ENCODE results near the gene CABP2. TPM values are rescaled to one million over a fixed set of nuclear protein-coding genes. Genes with fewer than 3 reads are reported as not detected.
"Not testable (repeated sequence)": the region's sequence is repeated elsewhere in the genome, so short reads cannot be mapped to it uniquely, and the experiment has no call there.

Gene CABP2
- total and polyA plus RNA-seq, 2 donors, result not detected

DNA sequence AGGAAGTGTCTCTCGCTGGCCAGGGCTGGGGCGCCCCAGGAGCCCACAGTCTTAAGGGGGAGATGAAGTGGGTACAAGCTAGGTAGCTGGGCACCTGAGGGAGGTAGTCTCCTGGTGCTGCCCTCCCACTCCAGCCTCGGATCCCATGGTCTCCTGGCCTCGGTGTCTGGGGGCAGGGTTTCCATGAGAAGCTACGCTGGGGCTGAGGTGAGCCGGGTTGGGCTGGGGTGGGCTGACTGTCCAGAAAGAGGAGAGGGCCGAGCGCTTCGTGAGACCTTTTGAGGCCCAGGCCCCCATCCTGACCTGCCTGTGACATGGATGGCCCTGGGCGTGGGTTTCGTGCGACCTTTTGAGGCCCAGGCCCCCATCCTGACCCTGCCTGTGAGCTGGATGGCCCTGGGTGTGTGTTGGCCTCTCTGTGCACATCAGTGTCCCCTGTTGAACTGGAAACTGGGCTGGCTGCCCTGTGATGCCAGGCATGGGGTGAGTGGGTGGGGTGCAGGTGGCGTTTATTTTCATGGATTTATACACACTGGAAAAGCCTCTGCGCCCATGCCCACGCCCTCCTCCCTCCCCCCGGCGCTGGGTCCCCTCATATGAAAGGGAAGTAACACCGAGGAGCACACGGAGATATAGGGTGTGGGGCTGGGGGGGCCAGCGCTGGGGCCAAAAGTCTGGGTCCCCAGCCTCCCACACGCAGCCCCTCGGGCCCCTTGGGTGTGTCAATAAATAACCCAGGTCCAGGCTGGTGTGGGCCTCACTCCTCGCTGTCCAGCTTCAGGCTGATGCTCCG lies 31.8 kb downstream of the CABP2 start:
- no peak overlapping the region for H3K4me3 ChIP-seq (ENCODE audit: low read depth, low read length)
- H3K4me1 ChIP-seq (ENCODE audit: insufficient read depth), result no peaks in the 10 kb centered on the region
- no peak overlapping the region for H3K27ac ChIP-seq (ENCODE audit: low read depth)
- H3K36me3 ChIP-seq (ENCODE audit: insufficient read depth), result peaks cover 5% of the 10 kb centered on the region
- WGBS, result 82% methylated on average over 24 of the region's 24 CpGs
- no peak for DNase-seq (ENCODE audit: extremely low spot score)

- Histone ChIP-seq H3K4me3 (ENCODE audit: low read depth, low read length) (no peak overlapping the region), H3K27ac (ENCODE audit: low read depth) (no peak overlapping the region), H3K36me3 (ENCODE audit: insufficient read depth) (peaks cover 5% of the 10 kb centered on the region), H3K4me1 (ENCODE audit: insufficient read depth) (no peaks in the 10 kb centered on the region)
- WGBS, result 78% methylated on average over 15 of the region's 15 CpGs
- DNase-seq (ENCODE audit: extremely low spot score), result no peak
Observed at GRCh38 chr11:67490727-67491065, 32.5 kb downstream of the CABP2 start.

- Histone ChIP-seq H3K4me1 (ENCODE audit: insufficient read depth) (no peaks in the 10 kb centered on the region), H3K36me3 (ENCODE audit: insufficient read depth) (peaks cover 5% of the 10 kb centered on the region), H3K27ac (ENCODE audit: low read depth) (no peak overlapping the region), H3K4me3 (ENCODE audit: low read depth, low read length) (no peak overlapping the region)
- DNase-seq (ENCODE audit: extremely low spot score), result no peak
- 86% methylated on average over 23 of the region's 23 CpGs for WGBS
Observed at GRCh38 chr11:67489885-67490726, 33.1 kb downstream of the CABP2 start.

DNA sequence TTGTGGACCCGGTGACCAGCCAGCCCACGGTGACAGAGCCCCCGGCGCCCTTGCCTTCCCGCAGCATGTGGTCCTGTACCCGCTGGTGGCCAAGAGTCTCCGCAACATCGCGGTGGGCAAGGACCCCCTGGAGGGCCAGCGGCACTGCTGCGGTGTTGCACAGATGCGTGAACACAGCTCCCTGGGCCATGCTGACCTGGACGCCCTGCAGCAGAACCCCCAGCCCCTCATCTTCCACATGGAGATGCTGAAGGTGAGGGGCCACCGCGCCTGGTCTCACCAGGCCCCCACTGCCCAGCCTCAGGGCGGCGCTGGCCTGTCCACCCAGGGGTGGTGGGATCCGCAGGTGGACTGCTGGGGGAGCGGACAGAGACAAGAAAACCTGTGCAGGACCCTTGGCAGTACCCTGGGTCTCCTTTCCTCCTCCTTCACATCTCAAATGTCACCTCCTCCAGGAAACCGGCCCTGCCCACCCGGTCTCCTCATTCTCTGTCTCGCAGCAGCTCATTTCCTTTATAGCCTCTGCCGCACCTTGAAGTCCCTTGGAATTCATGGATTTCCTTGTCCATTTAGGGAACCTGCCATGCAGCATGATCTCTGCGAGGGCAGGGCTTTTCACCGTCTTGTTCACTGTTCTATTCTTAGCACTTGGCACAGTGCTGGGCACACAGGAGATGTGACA lies 33.9 kb downstream of the CABP2 start:
- DNase-seq (ENCODE audit: extremely low spot score), result no peak
- 88% methylated on average over 25 of the region's 25 CpGs for WGBS
- Histone ChIP-seq H3K27ac (ENCODE audit: low read depth) (no peak overlapping the region), H3K4me3 (ENCODE audit: low read depth, low read length) (no peak overlapping the region), H3K4me1 (ENCODE audit: insufficient read depth) (no peaks in the 10 kb centered on the region), H3K36me3 (ENCODE audit: insufficient read depth) (peaks cover 5% of the 10 kb centered on the region)

- H3K4me3 ChIP-seq (ENCODE audit: low read depth, low read length), result no peak overlapping the region
- DNase-seq (ENCODE audit: extremely low spot score), result no peak
- no peak overlapping the region for H3K27ac ChIP-seq (ENCODE audit: low read depth)
- no peaks in the 10 kb centered on the region for H3K36me3 ChIP-seq (ENCODE audit: insufficient read depth)
- H3K4me1 ChIP-seq (ENCODE audit: insufficient read depth), result no peaks in the 10 kb centered on the region
- WGBS, result 88% methylated on average over 20 of the region's 20 CpGs
Observed at GRCh38 chr11:67486481-67487195, 36.6 kb downstream of the CABP2 start.

DNA sequence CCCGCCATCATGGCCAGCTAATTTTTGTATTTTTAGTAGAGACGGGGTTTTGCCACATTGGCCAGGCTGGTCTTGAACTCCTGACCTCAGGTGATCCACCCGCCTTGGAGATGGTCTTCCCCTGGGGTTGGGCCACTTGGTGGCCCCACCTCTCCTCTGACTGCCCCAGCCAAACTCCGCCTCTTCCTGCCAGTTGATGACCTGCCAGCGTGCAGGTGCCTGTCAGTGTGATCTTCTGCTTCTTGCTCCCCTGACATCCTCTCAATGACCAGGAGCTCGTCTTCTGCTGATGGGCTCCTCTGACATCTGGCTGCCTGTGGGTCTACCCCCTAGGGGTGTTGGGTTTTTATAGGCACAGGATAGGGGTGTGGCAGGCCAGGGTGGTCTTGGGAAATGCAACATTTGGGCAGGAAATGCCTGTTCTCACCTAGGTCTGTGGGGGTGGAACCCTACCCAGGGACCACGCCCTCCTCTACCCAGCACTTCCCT lies 37.3 kb downstream of the CABP2 start:
- DNase-seq (ENCODE audit: extremely low spot score); H3K4me3 ChIP-seq (ENCODE audit: low read depth, low read length); H3K36me3 ChIP-seq (ENCODE audit: insufficient read depth); H3K27ac ChIP-seq (ENCODE audit: low read depth); H3K4me1 ChIP-seq (ENCODE audit: insufficient read depth): not testable (repeated sequence)
- WGBS, result 80% methylated on average over 7 of the region's 7 CpGs

DNA sequence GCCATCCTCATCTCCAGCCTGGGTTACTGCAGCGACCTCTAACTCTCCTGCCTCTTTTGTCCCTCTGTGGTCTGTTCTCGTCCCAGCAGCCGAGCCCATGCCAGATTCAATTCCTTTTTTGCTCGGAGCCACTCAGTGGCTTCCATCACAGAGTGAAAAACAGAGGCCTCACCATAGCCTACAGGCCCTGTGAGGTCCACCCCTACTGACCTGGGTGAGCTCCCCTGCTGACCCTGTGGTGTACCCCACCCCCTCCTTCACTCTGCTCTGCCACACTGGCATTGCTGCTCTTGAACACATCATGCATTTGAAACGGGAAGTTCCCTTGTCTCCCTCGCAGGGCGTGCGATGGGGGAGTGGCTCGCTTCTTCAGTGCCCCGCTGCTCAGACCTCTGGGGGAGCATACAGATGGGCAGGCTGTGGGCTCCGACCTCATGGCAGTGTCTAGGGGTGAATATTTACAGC lies 38.4 kb downstream of the CABP2 start:
- Histone ChIP-seq H3K4me3 (ENCODE audit: low read depth, low read length) (no peak overlapping the region), H3K36me3 (ENCODE audit: insufficient read depth) (no peaks in the 10 kb centered on the region), H3K27ac (ENCODE audit: low read depth) (no peak overlapping the region), H3K4me1 (ENCODE audit: insufficient read depth) (no peaks in the 10 kb centered on the region)
- WGBS, result 70% methylated on average over 11 of the region's 11 CpGs
- no peak for DNase-seq (ENCODE audit: extremely low spot score)

DNA sequence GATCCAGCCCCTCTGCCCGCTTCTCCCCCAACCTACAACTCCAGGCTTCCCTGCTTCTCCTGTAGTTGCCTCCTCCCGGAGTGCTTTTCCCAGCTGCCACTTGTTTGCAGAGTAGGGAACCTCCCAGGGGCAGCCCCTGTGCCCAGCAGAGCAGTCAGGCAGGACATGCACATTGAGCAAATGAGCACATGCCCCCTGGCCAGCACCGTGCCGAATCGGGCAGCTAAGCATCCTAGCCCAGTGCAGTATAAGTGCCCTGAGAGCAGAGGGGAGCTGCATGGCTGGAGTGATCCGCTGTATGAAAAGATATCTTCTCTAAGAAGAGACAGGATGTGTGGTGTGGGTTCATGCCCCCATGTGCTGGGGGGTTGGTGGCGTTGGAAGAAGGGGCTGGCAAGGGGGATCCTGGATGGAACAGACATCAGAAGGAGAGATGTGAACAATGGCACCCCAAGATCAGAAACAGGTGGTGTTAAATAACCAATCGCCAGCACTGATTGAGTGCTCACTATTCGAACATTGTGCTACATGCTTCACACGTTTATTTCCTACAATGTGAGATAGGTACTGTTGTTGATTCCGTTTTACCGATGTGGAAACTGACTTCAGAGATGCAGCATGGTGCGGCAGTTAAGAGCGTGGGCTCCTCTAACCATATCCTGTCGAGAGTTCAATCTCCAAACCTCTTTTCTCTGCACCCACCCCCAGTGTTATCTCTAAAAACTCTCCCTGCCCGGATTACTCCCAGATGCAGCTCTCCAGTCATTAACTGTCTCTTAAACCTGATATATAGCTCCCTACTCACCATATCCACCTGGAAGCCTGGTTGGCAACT lies 39.2 kb downstream of the CABP2 start:
- WGBS, result 83% methylated on average over 16 of the region's 16 CpGs
- DNase-seq (ENCODE audit: extremely low spot score), result no peak
- Histone ChIP-seq H3K4me1 (ENCODE audit: insufficient read depth) (no peaks in the 10 kb centered on the region), H3K4me3 (ENCODE audit: low read depth, low read length) (peak overlapping the region; percentile 32), H3K36me3 (ENCODE audit: insufficient read depth) (no peaks in the 10 kb centered on the region), H3K27ac (ENCODE audit: low read depth) (no peak overlapping the region)

DNA sequence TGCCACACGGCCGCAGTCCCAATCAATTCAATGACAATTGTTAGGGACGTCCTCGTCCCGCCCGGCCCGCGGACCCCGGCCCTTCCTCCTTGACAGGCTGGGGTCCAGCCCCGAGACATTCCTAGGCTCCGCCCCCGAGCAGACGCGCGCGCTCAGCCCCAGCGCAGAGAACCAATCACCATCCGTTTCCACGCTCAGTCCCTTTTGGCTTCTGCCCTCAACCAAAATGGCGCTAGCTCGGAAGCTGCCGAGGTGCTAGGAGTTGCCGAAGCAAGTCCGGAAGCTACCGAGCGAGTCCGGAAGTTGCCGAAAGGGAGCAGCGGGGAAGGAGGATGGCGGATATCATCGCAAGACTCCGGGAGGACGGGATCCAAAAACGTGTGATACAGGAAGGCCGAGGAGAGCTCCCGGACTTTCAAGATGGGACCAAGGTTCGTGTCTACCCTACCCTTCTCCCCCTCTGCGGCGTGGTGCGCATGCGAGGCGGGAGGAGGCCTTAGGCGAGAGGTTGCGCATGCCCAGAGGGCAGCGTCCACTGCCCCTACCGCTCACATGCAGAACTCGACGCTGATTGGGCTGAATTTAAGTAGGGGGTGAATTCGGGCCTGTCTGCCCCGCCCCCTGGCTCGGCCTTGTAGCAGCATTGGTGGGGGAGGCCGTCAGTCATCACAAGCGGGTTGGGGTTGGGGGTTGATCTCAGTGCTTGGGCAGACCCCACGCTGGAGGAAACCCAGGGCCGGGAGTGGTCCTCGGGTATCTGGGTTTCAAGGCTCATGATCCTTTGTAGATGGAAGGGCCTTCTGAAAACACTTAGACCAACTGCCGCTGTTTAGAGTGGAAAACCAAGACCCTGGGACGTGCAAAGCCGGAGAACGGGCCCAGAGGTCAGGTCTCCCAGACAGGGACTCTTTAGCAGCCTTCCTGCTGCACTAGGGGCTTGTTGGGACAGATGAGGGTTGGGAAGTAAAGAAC lies 40.1 kb downstream of the CABP2 start, which contains the start of gene AIP:
Gene AIP, plus strand, starts transcription at position 200 of the 972 bp plus-strand sequence. Its CDS starts 133 bp downstream, at position 333.
- Histone ChIP-seq H3K27ac (ENCODE audit: low read depth) (peak within 1 kb of the TSS; percentile 65), H3K4me3 (ENCODE audit: low read depth, low read length) (peak within 1 kb of the TSS; percentile 32), H3K4me1 (ENCODE audit: insufficient read depth) (no peaks in the 10 kb centered on the region), H3K36me3 (ENCODE audit: insufficient read depth) (no peaks in the 10 kb centered on the region)
- DNase-seq (ENCODE audit: extremely low spot score), result peak; percentile 98
- WGBS, result 8% methylated on average over 60 of the region's 60 CpGs

DNA sequence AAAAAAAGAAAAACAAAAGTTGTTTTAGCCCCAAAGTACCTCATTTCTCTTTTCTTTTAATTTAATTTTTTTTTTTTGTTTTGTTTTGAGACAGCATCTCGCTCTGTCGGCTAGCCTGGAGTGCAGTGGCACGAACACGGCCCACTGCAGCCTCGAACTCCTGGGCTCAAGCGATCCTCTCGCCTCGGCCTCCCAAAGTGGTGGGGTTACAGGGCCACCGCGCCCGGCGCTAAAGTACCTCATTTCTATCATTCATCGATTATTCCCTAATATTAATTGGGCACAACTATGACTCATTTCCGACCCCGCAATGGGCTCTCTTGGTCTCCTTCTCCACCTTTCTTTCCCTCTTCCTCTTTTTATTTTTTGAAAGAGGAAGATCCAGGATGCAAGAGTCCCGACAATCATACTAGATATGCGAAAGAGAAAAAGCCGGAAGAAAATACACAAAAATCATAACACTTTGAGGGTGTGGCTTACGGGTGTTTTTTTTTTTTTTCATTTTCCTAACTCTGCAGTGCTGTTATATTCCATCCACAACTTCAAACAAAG lies 40.9 kb downstream of the CABP2 start:
- DNase-seq (ENCODE audit: extremely low spot score), result no peak
- H3K4me1 ChIP-seq (ENCODE audit: insufficient read depth), result no peaks in the 10 kb centered on the region
- H3K36me3 ChIP-seq (ENCODE audit: insufficient read depth), result no peaks in the 10 kb centered on the region
- H3K4me3 ChIP-seq (ENCODE audit: low read depth, low read length), result peak overlapping the region; percentile 32
- H3K27ac ChIP-seq (ENCODE audit: low read depth), result peak overlapping the region; percentile 65
- WGBS, result 43% methylated on average over 19 of the region's 19 CpGs

DNA sequence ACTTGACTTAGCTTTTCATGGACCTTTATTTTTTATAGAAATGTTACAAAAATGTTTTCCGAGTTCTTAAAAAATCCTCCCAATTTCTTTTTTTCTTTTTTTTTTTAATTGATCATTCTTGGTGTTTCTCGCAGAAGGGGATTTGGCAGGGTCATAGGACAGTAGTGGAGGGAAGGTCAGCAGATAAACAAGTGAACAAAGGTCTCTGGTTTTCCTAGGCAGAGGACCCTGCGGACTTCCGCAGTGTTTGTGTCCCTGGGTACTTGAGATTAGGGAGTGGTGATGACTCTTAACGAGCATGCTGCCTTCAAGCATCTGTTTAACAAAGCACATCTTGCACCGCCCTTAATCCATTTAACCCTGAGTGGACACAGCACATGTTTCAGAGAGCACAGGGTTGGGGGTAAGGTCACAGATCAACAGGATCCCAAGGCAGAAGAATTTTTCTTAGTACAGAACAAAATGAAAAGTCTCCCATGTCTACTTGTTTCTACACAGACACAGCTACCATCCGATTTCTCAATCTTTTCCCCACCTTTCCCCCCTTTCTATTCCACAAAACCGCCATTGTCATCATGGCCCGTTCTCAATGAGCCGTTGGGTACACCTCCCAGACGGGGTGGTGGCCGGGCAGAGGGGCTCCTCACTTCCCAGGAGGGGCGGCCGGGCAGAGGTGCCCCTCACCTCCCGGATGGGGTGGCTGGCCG lies 45.7 kb downstream of the CABP2 start:
- DNase-seq (ENCODE audit: extremely low spot score); H3K4me1 ChIP-seq (ENCODE audit: insufficient read depth); H3K4me3 ChIP-seq (ENCODE audit: low read depth, low read length); H3K27ac ChIP-seq (ENCODE audit: low read depth); H3K36me3 ChIP-seq (ENCODE audit: insufficient read depth): not testable (repeated sequence)
- 84% methylated on average over 14 of the region's 16 CpGs for WGBS

All from urinary bladder (tissue), 4 donors.